Measurements from ENCODE around the gene MED14.

GRCh38 chrX:40721489-40722106, 13.7 kb downstream of the MED14 start:
- no peak for TF ChIP-seq CTCF (IDR thresholded peaks at IDR 0.05)
- TF ChIP-seq NFYB (CRISPR knock-in tag; conservative IDR thresholded peaks at IDR 0.05; ENCODE audit: low read depth), result no peak
- TF ChIP-seq PREB (CRISPR knock-in tag; IDR thresholded peaks at IDR 0.05; ENCODE audit: borderline replicate concordance), result no peak
- TF ChIP-seq E2F4 (CRISPR knock-in tag; IDR thresholded peaks at IDR 0.05; ENCODE audit: borderline replicate concordance, low read depth), result no peak
- TF ChIP-seq AFF4 (CRISPR knock-in tag; IDR thresholded peaks at IDR 0.05; ENCODE audit: borderline replicate concordance), result no peak

Data from WTC11 (cell line).